GM10266 (cell line): Measurements from ENCODE around the gene ZNHIT6.
"Not testable (repeated sequence)": the region's sequence is repeated elsewhere in the genome, so short reads cannot be mapped to it uniquely, and the experiment has no call there.

ENCODE experiments used
- DNase-seq: peaks from one replicate; pipeline ENCODE4 v3.0.0; 2012; ENCODE audit errors: extremely low spot score
- TF ChIP-seq, protein P1 (sequence below): IDR thresholded peaks from 2 replicates; pipeline ENCODE4 v1.5.1; 2012; ENCODE audit warnings: mild to moderate bottlenecking, low read depth; ENCODE audit not compliant: control insufficient read depth, insufficient read depth; ENCODE audit errors: missing control alignments

ZNHIT6 gene

GRCh38 chr1:85656256-85656655 is 52.0 kb downstream of the ZNHIT6 start:
- TF ChIP-seq, protein P1, sequence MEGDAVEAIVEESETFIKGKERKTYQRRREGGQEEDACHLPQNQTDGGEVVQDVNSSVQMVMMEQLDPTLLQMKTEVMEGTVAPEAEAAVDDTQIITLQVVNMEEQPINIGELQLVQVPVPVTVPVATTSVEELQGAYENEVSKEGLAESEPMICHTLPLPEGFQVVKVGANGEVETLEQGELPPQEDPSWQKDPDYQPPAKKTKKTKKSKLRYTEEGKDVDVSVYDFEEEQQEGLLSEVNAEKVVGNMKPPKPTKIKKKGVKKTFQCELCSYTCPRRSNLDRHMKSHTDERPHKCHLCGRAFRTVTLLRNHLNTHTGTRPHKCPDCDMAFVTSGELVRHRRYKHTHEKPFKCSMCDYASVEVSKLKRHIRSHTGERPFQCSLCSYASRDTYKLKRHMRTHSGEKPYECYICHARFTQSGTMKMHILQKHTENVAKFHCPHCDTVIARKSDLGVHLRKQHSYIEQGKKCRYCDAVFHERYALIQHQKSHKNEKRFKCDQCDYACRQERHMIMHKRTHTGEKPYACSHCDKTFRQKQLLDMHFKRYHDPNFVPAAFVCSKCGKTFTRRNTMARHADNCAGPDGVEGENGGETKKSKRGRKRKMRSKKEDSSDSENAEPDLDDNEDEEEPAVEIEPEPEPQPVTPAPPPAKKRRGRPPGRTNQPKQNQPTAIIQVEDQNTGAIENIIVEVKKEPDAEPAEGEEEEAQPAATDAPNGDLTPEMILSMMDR, result no peak
- no peak for DNase-seq

DNA sequence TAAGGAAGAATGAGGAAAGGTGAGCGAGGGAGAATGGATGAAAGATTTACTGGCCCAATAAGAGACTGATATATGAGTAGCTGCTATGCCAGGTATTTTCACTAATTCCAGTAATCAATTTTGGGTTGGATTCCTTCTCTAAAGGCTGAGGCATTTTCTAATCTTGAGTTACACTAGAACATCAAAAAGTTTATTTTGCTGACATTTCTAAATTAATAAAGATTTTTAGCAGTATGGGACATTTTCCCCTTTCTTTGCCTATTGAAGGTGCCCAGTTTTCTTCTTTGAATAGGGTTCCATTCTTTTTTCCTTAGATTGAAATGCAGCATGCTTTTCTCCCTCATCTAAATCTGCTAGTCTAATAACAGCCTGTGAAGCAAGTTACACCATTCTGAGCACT is 52.9 kb downstream of the ZNHIT6 start:
- TF ChIP-seq, protein P1, result no peak
- no peak for DNase-seq

DNA sequence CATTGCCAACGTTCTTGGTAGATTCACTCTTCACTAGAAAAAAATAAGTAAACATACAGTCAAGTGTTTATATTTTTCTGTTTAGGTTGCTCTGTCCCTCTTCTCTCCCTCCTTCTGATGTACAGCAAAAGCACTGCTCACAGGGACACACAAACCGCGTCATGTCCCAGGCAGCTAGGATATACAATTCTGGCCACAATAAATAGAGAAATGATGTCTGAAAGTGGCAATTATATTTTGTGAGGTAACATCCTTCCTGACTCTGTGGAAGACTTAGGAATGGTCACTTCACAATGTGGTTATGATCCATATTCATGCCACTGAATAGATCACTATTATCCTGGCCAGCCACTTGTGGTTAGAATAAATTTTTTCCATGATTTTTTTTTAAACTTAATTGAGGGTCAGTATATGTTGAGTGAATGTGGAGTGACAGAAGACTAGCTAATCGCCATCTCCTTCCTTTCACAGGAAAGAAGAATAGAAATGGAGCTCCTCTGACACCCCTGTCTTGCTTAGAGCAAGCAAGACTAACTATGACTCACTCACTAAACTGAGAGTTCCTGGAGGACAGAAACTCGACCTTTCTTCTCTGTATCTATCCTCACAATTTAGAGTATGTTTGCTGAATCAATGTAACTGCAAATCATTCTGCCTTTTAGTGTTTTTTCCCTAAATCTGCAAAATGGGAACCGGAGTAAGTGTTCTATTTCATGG is 54.0 kb downstream of the ZNHIT6 start:
- TF ChIP-seq, protein P1, result no peak
- DNase-seq, result no peak

- TF ChIP-seq, protein P1, result no peak
- DNase-seq, result no peak
These were observed 55.9 kb downstream of the ZNHIT6 start for GRCh38 chr1:85652327-85652726.

- TF ChIP-seq, protein P1, result no peak
- DNase-seq, result no peak
These were observed 57.6 kb downstream of the ZNHIT6 start for GRCh38 chr1:85650645-85651044.

DNA sequence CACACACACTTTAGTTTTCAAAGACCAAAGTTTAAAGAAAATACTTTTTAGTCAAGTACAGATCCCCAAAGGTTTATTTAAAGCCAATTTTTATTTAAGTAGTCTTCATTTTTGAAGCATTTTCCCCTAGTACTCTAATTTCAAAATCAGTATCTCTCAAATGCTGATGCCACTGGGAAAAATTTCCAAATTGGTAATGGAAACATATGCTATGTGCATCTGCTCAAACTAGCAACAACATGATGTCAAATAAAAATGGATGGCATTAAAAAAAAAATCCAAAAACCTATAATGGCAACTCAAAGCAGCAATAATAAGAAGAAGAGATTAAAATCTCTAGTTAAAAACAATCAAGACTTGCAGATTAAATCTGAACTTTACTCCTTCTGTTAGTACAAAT is 58.6 kb downstream of the ZNHIT6 start:
- TF ChIP-seq, protein P1, result no peak
- no peak for DNase-seq

GRCh38 chr1:85641598-85642556 is 66.4 kb downstream of the ZNHIT6 start:
- DNase-seq, result not testable (repeated sequence)

GRCh38 chr1:85639920-85640319 is 68.3 kb downstream of the ZNHIT6 start:
- not testable (repeated sequence) for DNase-seq
